GM23338 (cell line): ENCODE measurements around the gene PRR14. TPM values are rescaled to one million over a fixed set of nuclear protein-coding genes. Genes with fewer than 3 reads are reported as not detected.

Source experiments
- CREB1 ChIP-seq: fragments of 250-450 bp; sonication (Bioruptor Pico); IDR thresholded peaks from 2 replicates; pipeline ENCODE4 v1.5.0; 2020; ENCODE audit warnings: low read depth, mild to moderate bottlenecking, moderate library complexity
- EZH2 ChIP-seq: fragments of 200-600 bp; sonication (generic); IDR thresholded peaks from one replicate; pipeline ENCODE4 v1.8.0; 2017; ENCODE audit warnings: antibody characterized with exemption, mild to moderate bottlenecking, low read depth; ENCODE audit not compliant: unreplicated experiment
- EZH2phosphoT487 ChIP-seq: fragments of 200-600 bp; sonication (generic); IDR thresholded peaks from one replicate; pipeline ENCODE4 v1.8.1; 2018; ENCODE audit warnings: antibody characterized with exemption; ENCODE audit not compliant: unreplicated experiment
- POLR2AphosphoS5 ChIP-seq: IDR thresholded peaks from 2 replicates; pipeline ENCODE4 v1.6.1; 2016; ENCODE audit warnings: antibody characterized with exemption, low read depth
- ZNF331 ChIP-seq: fragments of 250-450 bp; sonication (Bioruptor Pico); IDR thresholded peaks from 2 replicates; pipeline ENCODE4 v1.5.0; 2020; ENCODE audit warnings: low read depth, mild to moderate bottlenecking, moderate library complexity
- polyA plus RNA-seq: library from polyadenylated mRNA; unstranded; fragments of >200 nt; fragmentation: Nextera tagmentation; extraction: Ambion mirVana; gene quantifications from 2 replicates; pipeline ENCODE4 v1.2.1, GENCODE V29; 2016
- total RNA-seq: library from RNA; depleted of rRNA; stranded (reverse); fragments of >200 nt; shearing (Covaris generic); gene quantifications from 2 replicates; pipeline ENCODE4 v1.2.3, GENCODE V29; 2014
- TF ChIP-seq, protein P1 (sequence below): fragments of 250-450 bp; sonication (Bioruptor Pico); IDR thresholded peaks from 2 replicates; pipeline ENCODE4 v1.5.0; 2020; ENCODE audit warnings: mild to moderate bottlenecking, moderate library complexity
- TF ChIP-seq, protein P2 (sequence below): IDR thresholded peaks from 2 replicates; pipeline ENCODE4 v1.6.1; 2016; ENCODE audit warnings: antibody characterized with exemption
- TF ChIP-seq, protein P3 (sequence below), 2 experiments: fragments of 200-600 bp in 1 of 2; sonication (generic) in 1 of 2; conservative IDR thresholded peaks; 2 replicates each; pipeline versions ENCODE4 v1.5.1 to v1.6.1; 2016 to 2017; ENCODE audit warnings: antibody characterized with exemption in 2 of 2, low read depth in 2 of 2, mild to moderate bottlenecking in 2 of 2, moderate library complexity in 1 of 2

The PRR14 gene
- total and polyA plus RNA-seq, 2 experiments from 2014 or later, result 4.6 to 12.7 TPM

DNA sequence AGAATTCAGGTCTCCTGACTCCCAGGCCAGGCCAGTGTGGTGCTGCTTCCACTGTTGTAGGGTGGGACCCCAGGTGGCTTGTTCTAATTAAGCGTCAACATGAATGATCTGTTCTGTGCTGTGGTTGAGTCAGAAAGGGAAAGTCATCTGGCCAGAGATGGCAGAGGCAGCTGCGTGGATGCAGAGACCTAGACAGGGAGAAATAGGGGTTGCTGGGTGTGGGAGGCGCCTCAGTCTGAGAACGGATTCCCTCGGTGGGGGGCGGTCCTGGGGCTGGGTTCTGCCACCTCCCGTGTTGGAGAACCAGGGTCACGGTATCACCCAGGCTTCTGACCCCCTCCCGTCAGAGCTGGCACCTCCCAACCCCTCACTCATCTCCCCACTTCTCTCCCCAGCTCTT, 13.1 kb downstream of the PRR14 start (continued):
- TF ChIP-seq, protein P1, sequence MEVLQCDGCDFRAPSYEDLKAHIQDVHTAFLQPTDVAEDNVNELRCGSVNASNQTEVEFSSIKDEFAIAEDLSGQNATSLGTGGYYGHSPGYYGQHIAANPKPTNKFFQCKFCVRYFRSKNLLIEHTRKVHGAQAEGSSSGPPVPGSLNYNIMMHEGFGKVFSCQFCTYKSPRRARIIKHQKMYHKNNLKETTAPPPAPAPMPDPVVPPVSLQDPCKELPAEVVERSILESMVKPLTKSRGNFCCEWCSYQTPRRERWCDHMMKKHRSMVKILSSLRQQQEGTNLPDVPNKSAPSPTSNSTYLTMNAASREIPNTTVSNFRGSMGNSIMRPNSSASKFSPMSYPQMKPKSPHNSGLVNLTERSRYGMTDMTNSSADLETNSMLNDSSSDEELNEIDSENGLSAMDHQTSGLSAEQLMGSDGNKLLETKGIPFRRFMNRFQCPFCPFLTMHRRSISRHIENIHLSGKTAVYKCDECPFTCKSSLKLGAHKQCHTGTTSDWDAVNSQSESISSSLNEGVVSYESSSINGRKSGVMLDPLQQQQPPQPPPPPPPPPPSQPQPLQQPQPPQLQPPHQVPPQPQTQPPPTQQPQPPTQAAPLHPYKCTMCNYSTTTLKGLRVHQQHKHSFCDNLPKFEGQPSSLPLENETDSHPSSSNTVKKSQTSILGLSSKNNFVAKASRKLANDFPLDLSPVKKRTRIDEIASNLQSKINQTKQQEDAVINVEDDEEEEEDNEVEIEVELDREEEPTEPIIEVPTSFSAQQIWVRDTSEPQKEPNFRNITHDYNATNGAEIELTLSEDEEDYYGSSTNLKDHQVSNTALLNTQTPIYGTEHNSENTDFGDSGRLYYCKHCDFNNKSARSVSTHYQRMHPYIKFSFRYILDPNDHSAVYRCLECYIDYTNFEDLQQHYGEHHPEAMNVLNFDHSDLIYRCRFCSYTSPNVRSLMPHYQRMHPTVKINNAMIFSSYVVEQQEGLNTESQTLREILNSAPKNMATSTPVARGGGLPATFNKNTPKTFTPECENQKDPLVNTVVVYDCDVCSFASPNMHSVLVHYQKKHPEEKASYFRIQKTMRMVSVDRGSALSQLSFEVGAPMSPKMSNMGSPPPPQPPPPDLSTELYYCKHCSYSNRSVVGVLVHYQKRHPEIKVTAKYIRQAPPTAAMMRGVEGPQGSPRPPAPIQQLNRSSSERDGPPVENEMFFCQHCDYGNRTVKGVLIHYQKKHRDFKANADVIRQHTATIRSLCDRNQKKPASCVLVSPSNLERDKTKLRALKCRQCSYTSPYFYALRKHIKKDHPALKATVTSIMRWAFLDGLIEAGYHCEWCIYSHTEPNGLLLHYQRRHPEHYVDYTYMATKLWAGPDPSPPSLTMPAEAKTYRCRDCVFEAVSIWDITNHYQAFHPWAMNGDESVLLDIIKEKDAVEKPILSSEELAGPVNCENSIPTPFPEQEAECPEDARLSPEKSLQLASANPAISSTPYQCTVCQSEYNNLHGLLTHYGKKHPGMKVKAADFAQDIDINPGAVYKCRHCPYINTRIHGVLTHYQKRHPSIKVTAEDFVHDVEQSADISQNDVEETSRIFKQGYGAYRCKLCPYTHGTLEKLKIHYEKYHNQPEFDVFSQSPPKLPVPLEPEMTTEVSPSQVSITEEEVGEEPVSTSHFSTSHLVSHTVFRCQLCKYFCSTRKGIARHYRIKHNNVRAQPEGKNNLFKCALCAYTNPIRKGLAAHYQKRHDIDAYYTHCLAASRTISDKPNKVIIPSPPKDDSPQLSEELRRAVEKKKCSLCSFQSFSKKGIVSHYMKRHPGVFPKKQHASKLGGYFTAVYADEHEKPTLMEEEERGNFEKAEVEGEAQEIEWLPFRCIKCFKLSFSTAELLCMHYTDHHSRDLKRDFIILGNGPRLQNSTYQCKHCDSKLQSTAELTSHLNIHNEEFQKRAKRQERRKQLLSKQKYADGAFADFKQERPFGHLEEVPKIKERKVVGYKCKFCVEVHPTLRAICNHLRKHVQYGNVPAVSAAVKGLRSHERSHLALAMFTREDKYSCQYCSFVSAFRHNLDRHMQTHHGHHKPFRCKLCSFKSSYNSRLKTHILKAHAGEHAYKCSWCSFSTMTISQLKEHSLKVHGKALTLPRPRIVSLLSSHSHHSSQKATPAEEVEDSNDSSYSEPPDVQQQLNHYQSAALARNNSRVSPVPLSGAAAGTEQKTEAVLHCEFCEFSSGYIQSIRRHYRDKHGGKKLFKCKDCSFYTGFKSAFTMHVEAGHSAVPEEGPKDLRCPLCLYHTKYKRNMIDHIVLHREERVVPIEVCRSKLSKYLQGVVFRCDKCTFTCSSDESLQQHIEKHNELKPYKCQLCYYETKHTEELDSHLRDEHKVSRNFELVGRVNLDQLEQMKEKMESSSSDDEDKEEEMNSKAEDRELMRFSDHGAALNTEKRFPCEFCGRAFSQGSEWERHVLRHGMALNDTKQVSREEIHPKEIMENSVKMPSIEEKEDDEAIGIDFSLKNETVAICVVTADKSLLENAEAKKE, result no peak
- TF ChIP-seq, protein P2, sequence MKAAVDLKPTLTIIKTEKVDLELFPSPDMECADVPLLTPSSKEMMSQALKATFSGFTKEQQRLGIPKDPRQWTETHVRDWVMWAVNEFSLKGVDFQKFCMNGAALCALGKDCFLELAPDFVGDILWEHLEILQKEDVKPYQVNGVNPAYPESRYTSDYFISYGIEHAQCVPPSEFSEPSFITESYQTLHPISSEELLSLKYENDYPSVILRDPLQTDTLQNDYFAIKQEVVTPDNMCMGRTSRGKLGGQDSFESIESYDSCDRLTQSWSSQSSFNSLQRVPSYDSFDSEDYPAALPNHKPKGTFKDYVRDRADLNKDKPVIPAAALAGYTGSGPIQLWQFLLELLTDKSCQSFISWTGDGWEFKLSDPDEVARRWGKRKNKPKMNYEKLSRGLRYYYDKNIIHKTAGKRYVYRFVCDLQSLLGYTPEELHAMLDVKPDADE, result no peak
- TF ChIP-seq EZH2, result no peak
- TF ChIP-seq POLR2AphosphoS5, result no peak
- no peak for TF ChIP-seq CREB1
- TF ChIP-seq ZNF331 (CRISPR knock-in tag), result no peak
- TF ChIP-seq, protein P3, sequence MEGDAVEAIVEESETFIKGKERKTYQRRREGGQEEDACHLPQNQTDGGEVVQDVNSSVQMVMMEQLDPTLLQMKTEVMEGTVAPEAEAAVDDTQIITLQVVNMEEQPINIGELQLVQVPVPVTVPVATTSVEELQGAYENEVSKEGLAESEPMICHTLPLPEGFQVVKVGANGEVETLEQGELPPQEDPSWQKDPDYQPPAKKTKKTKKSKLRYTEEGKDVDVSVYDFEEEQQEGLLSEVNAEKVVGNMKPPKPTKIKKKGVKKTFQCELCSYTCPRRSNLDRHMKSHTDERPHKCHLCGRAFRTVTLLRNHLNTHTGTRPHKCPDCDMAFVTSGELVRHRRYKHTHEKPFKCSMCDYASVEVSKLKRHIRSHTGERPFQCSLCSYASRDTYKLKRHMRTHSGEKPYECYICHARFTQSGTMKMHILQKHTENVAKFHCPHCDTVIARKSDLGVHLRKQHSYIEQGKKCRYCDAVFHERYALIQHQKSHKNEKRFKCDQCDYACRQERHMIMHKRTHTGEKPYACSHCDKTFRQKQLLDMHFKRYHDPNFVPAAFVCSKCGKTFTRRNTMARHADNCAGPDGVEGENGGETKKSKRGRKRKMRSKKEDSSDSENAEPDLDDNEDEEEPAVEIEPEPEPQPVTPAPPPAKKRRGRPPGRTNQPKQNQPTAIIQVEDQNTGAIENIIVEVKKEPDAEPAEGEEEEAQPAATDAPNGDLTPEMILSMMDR (conservative IDR thresholded peaks at IDR 0.05; ENCODE audit: low read depth in 2 of 2), result no peak
- TF ChIP-seq EZH2phosphoT487, result no peak
